GM20000 (cell line): Measurements from ENCODE around the gene SCNN1B.
"Not testable (repeated sequence)": the region's sequence is repeated elsewhere in the genome, so short reads cannot be mapped to it uniquely, and the experiment has no call there.

Source experiments
- DNase-seq: peaks from one replicate; pipeline ENCODE4 v3.0.0; 2012; ENCODE audit warnings: low spot score
- CTCF ChIP-seq: IDR thresholded peaks from 2 replicates; pipeline ENCODE4 v1.5.1; 2012; ENCODE audit warnings: mild to moderate bottlenecking, control low read depth; ENCODE audit errors: extremely low read depth, missing control alignments

The SCNN1B gene

GRCh38 chr16:23394141-23394831 is 92.2 kb downstream of the SCNN1B start:
- no peak for DNase-seq
- TF ChIP-seq CTCF, result no peak

- no peak for TF ChIP-seq CTCF
- DNase-seq, result no peak
Observed at GRCh38 chr16:23395732-23396131, 93.6 kb downstream of the SCNN1B start.

- TF ChIP-seq CTCF, result no peak
- DNase-seq, result no peak
Observed at GRCh38 chr16:23397464-23397863, 95.4 kb downstream of the SCNN1B start.

GRCh38 chr16:23398987-23399805 is 97.1 kb downstream of the SCNN1B start:
- no peak for DNase-seq
- no peak for TF ChIP-seq CTCF

GRCh38 chr16:23400447-23400846 is 98.3 kb downstream of the SCNN1B start:
- not testable (repeated sequence) for DNase-seq

GRCh38 chr16:23401139-23401538 is 99.0 kb downstream of the SCNN1B start:
- no peak for DNase-seq

GRCh38 chr16:23402100-23402499 is 100.0 kb downstream of the SCNN1B start:
- no peak for TF ChIP-seq CTCF
- no peak for DNase-seq

More at GRCh38 chr16:23401139-23401538, 99.0 kb downstream of the SCNN1B start:
- no peak for TF ChIP-seq CTCF
